T-helper 1 cell (primary cell): ENCODE data around the gene GNAI2.
A peak's percentile ranks its signal among the peaks of the same experiment; 100 is the strongest.
"Not testable (repeated sequence)": the region's sequence is repeated elsewhere in the genome, so short reads cannot be mapped to it uniquely, and the experiment has no call there.

Experiments used
- DNase-seq, 5 donors: peaks; one replicate each; pipeline ENCODE4 v3.0.0-alpha.2; 2012 to 2020

Gene GNAI2

DNA sequence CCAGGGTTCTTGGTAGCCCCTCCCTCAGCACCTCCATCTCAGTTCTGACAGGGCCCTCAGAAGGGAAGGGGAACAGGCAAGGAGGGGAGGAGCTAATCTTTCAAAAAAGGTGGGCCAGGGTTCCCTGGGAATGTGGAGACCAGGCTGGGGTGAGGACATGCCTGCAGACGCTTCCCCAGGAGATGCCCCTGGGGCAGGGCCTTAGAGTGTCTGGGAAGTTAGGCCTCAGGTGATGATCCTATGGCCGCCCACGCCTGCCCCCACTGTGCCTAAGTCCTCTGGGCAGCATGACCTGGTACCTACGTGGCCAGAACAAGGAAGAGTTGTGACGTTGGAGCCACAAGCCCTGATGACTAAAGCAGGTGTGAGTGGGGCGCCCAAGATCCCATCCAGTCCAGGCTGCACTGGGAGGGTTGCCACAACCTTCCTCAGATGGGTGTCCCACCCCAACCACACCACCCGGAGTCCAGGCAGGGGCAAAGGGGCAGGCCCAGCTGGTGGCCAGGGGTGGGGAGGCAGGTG, 29.0 kb downstream of the GNAI2 start:
- no peak for DNase-seq

DNA sequence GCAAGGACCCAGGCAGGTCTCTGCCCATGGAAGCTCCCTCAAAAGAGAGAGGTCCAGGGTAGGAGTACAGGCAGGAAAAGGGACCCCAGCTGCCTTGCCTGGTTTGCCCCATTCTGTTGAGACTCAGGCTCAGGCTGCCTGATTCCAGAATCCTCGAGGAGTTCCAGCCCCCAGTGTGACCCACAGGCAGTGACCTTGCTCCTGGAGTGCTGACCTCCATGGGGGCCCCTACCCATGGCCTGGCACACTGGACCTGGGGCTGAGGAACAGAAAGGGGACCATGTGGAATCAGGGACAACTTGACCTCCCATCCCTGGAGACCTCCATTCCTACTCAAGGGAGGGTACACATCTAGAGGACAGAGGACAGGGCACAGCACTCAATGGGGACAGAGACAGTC, 29.6 kb downstream of the GNAI2 start:
- DNase-seq, result no peak

DNA sequence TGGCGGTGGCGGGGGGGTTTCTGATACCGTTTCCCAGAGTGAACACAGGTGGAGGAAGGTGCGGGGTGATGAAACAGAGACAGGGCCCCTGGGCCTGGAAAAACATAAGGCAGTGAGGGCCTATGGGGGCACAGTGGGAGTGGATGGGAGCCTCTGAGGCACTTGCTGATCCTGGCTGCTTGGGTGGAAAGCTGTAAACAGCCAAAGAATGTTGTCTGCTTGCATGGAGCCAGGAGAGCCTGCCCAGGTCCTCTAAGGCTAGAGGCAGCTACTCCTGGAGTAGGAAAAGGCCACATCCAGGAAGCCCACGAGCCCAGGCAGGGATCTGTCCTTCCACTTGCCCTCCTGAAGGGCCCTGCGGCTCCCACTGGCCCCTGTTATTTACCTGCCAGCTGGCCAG, 30.0 kb downstream of the GNAI2 start:
- no peak for DNase-seq

DNA sequence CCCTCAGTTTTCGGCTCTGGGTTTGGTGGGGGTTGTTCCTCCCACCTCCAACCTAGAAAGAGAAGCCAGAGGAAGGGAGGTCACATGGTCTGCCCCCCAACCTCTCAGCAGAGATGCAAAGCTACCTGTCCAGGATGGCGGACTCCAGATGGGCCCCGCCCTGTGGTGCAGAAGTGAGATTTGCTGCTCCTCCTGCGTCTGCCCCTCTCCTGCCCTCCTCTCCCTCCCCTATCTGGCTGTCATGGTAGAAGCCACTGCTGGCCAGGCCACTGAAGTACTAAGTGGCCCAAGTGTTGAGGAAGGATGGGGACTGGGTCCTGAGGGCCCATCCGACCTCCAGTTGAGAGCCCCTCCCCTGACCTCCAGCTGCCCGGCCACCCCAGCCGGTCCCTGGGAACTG, 30.8 kb downstream of the GNAI2 start:
- no peak for DNase-seq

DNA sequence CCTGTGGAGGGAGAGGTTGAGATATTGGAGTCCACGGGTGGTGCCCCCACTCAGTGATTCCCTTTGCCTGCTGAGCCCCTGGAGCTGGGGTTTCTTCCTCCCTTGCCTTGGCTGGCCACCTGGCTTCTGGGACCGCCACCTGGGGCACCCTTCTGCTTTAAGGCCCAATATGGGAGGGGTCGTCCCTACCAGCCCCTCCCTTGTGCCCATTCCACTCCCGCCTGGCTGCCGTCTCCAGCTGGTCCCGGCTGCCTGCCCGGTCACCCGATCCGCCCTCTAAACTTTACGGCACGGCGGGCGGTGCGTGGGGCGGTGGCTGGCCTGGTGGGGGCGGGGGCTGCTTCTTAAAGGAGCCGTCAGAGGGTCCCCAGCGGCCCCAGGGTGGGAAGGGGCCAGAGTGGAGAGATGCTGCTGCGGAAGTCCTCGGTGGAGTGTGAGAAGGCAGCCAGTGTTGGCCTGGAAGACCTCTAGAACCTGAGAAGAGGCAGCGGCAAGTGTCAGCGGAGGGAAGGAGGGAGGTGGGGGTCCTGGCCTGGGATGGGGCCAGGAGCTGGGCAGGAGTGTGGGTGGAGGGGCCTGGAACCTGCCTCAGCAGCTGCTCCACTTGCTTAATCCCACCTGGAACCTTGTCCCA, 31.4 kb downstream of the GNAI2 start:
- no peak for DNase-seq

DNA sequence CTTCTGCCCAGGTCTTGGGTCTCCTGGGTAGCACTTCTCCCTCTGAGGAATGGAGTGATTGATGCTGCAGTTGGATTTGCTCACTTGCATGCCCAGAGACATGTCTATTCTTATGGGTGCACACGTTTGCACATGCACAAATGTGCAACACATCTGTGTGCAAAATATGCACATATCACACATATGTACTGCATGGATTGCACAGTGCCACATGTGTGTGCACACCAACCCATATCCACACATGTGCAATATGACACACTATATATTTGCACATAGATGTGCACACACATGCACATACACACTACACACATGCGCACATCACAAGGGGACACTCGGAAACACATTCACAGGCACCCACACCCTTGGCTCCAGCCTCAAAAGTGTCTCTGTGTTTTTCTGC, 32.3 kb downstream of the GNAI2 start:
- DNase-seq, result no peak

DNA sequence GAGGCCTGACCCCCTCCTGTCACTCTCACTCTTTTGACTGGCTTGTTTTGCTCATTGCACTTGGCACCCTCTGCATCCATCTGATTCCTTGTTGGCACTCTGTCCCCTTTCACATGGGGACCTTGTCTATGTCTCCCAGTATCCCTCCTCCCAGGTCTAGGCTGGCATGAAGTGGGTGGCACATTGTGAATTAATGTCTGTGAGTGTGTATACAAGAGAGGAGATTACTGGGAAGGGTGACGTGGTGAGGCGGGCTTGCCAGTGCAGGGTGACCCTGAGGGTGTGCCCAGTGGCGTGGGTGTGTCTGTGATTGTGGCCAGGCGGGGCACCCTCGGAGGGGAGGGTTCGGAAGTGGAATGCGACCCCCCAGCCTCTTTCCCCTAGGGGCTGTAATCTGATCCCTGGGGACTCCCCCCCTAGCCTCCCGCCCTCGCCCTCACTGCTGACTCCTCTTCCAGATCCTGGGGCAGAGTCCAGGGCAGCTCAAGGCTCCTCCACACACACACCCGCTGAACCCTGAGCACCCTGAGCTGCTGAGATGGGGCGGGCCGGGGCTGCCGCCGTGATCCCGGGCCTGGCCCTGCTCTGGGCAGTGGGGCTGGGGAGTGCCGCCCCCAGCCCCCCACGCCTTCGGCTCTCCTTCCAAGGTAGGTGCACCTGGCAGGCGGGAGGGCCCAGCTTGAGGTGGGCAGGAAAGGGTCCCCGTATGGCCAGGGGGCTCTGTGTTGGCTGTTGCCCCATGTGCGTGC, 32.9 kb downstream of the GNAI2 start, which contains the start of gene SEMA3B:
SEMA3B (plus strand) TSS at position 445 of the 749 bp plus-strand sequence; CDS start at position 539, 94 bp downstream.
- DNase-seq, result no peak

DNA sequence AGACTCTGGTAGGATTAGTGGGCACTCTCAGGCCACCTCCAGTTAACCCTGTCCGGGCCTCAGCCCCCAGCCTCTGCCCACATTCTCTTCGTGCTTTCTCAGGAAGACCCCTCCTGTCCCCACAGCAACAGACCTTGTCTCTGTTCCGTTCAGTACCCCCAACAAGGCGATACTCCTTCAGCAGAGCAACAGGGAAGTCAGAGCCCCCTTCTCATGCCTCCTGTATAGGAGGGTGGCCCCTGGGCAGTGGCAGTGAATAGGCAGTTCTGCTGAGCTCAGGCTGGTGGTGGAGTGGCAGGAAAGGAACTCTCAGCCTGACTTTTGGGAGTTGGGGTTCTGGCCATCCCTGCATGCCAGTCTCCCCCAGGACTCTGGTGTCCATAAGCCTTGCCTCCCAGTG, 33.5 kb downstream of the GNAI2 start:
- no peak for DNase-seq

DNA sequence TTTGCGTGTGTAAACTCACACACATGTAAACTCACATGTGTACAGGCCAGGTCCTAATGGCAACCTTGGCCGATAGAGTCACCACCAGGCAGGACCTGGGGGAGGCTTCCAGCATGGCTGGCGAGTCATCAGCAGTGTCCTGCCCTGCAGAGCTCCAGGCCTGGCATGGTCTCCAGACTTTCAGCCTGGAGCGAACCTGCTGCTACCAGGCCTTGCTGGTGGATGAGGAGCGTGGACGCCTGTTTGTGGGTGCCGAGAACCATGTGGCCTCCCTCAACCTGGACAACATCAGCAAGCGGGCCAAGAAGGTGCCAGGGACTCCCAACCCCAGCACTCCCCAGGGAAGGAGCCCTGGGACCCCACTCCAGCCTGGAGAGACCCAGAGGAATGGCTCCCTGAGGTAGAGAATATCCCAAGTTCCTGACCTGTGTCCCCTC, 34.0 kb downstream of the GNAI2 start:
- no peak for DNase-seq

DNA sequence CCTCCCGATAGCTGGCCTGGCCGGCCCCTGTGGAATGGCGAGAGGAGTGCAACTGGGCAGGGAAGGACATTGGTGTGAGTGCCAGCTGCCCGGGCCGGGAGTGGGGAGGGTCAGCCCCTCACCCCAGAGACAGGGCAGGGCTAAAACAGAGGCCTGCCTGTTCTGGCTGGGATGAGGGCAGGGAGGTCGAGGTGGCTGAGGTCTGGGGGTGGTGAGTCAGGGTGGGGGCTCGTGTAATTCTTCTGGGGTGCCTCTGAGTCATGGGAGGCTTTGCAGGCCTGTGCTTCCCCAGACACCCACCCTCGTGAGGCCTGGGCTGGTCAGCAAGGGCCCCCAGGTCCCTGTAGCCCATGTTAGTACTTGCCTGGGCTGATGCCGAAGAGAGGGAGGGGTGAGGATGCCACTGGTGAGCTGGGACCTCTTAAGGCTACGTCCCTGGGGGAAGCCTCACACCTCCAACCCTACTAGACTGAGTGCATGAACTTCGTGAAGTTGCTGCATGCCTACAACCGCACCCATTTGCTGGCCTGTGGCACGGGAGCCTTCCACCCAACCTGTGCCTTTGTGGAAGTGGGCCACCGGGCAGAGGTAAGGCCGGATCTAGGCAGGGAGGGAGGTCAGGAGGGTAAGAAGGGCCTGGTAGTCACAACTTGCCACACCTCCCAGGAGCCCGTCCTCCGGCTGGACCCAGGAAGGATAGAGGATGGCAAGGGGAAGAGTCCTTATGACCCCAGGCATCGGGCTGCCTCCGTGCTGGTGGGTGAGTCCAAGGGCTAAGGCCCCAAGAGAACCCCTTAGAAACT, 34.6 kb downstream of the GNAI2 start:
- no peak for DNase-seq

DNA sequence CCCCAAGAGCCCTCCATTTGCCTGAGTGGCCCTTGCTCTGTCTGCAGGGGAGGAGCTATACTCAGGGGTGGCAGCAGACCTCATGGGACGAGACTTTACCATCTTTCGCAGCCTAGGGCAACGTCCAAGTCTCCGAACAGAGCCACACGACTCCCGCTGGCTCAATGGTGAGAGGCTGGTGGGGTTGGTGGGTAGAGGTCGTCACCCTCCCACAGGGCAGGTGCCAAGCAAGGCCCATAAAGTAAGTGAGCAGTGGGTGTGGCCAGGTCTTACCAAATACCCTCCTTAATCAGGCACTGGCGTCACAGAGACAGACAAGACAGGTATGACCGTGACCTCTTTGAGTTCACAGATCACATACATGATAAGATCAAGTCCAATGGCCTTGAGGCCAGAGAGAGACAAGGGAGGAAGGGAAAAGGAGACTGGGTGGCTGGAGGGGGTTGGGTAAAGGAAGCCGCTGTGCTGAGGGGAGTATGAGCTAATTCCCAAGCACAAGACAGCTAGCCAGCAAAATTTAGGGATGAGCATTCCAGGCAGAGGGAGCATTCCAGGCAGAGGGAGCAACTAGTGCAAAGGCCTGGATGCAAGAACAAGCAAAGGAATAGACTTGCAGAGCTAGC, 35.4 kb downstream of the GNAI2 start:
- DNase-seq, result no peak

DNA sequence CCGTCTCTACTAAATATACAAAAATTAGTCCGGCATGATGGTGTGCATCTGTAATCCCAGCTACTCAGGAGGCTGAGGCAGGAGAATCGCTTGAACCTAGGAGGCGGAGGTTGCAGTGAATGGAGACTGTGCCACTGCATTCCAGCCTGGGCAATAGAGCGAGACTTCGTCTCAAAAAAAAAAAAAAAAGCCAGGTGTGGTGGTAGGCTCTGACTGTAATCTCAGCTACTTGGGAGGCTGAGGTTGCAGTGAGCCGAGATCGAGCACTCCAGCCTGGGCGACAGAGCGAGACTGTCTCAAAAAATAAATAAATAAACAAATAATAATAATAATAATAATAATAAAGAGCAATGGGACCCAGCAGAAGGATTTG, 36.5 kb downstream of the GNAI2 start:
- DNase-seq, result not testable (repeated sequence)

DNA sequence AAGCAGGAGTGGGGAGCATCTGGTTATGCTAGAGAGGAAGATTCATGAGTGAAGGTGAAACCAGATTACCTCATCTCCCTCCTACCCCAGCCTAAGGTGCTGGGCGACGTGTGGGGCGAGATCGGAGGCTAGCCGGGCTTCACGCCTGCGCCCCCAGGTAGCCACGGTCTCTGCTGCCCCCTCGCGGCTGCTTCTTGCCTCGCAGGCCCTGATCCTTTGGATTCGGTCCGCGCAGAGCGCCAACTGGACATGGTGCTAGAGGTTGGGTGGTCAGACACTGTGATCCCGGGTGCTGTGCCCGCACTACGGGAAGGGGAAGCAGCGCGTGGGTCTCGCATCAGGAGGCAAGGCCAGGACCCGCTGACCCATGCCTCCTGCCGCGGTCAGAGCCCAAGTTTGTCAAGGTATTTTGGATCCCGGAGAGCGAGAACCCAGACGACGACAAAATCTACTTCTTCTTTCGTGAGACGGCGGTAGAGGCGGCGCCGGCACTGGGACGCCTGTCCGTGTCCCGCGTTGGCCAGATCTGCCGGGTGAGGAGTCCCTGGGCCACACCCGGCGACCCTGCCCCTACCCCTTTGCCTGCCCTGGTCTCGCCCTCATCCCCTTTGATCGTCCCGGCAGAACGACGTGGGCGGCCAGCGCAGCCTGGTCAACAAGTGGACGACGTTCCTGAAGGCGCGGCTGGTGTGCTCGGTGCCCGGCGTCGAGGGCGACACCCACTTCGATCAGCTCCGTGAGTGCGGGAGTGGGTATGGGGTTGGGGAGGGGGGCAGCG, 37.1 kb downstream of the GNAI2 start:
- peak; percentile 70 to 84 (median 78) for DNase-seq

DNA sequence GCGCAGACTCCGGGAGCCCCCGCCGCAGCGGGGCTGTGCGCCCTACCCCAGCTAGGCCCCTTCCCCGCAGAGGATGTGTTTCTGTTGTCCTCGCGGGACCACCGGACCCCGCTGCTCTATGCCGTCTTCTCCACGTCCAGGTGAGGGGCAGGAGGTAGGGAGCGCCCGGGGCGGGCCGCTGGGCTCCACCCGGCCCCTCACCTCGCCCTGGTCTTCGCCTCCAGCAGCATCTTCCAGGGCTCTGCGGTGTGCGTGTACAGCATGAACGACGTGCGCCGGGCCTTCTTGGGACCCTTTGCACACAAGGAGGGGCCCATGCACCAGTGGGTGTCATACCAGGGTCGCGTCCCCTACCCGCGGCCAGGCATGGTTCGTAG, 37.7 kb downstream of the GNAI2 start:
- DNase-seq, result no peak

DNA sequence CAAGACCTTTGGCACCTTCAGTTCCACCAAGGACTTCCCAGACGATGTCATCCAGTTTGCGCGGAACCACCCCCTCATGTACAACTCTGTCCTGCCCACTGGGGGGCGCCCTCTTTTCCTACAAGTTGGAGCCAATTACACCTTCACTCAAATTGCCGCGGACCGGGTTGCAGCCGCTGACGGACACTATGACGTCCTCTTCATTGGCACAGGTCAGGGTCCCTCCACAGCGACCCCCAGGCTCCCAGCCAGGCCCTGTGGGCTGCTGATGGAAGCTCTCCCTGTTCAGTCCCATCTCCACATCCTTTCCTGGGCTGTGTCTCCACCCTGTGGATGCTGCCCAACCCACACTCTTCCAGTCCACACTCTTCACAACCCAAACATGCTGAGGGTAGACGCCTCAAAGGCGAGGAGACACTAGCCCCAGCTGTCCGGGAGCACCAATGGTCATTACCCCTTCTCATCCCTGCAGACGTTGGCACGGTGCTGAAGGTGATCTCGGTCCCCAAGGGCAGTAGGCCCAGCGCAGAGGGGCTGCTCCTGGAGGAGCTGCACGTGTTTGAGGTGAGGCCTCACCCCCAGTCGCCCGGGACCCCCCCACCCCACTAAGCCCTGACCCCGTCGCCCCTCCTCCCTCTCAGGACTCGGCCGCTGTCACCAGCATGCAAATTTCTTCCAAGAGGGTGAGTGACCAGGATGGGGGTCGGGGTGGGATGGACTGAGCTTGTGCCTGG, 38.5 kb downstream of the GNAI2 start:
- DNase-seq, result peak; percentile 35 to 72 (median 63)

DNA sequence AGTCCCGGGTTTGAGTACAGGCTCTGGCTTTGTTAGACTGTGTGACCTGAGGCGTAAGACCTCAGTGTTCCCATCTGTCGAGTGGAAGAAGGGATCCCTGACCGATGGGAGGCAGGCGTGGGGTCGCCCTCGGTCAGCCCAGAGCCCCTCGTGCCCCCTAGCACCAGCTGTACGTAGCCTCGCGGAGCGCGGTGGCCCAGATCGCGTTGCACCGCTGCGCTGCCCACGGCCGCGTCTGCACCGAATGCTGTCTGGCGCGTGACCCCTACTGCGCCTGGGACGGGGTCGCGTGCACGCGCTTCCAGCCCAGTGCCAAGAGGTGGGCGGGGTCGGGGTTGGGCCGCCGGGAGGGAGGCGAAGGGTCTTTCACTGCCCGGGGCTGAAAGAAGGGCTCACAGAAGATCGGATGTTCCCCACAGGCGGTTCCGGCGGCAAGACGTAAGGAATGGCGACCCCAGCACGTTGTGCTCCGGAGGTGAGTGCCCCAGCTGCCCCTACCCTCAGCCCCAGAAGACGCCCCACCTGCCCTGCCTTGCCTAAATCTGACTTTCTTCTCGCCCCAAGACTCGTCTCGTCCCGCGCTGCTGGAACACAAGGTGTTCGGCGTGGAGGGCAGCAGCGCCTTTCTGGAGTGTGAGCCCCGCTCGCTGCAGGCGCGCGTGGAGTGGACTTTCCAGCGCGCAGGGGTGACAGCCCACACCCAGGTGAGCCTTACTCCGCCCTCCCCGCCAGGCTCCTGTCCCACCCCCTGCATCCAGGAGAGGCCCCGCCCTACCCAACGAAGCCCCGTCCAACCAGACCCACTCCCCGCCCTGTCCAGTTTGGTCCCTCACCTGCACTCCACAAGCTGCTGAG, 39.4 kb downstream of the GNAI2 start:
- DNase-seq, result no peak

DNA sequence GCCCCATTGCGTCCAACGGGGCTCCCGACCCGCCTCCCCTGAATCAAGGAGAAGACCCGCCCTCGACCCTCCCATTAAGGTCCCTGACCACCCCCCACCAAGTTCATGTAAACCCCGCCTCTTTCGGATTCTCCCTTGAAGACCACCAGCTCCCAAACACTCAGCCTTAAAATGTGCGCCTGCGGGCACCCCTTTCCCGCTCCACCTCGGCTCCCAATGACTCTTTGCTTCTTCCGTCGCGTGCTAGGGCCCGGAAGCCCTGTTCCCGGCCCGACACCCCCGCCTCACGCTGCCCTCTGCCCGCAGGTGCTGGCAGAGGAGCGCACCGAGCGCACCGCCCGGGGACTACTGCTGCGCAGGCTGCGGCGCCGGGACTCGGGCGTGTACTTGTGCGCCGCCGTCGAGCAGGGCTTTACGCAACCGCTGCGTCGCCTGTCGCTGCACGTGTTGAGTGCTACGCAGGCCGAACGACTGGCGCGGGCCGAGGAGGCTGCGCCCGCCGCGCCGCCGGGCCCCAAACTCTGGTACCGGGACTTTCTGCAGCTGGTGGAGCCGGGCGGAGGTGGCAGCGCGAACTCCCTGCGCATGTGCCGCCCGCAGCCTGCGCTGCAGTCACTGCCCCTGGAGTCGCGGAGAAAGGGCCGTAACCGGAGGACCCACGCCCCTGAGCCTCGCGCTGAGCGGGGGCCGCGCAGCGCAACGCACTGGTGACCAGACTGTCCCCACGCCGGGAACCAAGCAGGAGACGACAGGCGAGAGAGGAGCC, 40.2 kb downstream of the GNAI2 start:
- peak in 1 of 5 donors; percentile 46 for DNase-seq

DNA sequence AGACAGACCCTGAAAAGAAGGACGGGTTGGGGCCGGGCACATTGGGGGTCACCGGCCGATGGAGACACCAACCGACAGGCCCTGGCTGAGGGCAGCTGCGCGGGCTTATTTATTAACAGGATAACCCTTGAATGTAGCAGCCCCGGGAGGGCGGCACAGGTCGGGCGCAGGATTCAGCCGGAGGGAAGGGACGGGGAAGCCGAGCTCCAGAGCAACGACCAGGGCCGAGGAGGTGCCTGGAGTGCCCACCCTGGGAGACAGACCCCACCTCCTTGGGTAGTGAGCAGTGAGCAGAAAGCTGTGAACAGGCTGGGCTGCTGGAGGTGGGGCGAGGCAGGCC, 40.7 kb downstream of the GNAI2 start:
- no peak for DNase-seq

DNA sequence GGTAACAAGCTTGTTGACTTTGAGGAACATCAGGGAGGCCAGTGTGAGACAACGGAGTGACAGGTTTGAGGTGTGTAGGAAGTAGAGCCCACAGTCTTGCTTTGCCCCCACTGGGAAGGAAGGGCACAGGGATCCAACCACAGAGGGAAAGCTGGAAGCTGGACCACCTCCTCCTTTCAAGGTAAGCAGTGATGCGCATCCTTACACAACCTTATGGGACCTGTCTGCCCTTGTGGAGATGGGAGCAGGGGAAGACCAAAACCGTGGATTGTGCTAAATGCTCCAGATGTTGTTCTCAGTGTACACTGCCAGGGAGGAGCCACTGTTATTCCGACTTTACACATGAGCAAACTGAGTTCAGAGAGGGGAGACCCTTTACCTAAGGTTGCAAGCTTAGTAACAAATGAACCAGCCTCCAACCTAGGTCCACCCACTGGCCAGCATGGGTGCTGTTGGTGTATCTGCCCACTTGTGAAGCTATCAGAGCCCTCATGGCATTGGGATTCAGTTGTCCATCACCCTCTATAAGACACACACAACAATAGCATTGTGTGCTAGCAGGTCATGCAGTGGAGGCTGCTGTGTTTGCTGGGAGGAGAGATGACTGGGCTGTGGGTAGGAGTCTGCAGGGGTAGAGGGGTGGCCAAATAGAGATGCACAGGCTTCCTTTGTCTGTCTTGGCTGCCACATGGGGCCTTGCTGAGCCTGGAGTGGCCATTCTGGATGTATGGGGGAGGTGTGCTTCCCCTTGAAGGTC, 42.3 kb downstream of the GNAI2 start:
- no peak for DNase-seq
